Panc1 (cell line): Measurements from ENCODE around the gene SMIM22.

ENCODE experiments used
- CTCF ChIP-seq: fragments of 450-650 bp; IDR thresholded peaks from 2 replicates; pipeline ENCODE4 v1.5.1; 2017; ENCODE audit warnings: mild to moderate bottlenecking
- POLR2AphosphoS5 ChIP-seq: IDR thresholded peaks from 2 replicates; pipeline ENCODE4 v1.6.1; 2012; ENCODE audit warnings: mild to moderate bottlenecking, low read depth, low read length, moderate library complexity
- REST ChIP-seq, 2 experiments: IDR thresholded peaks; 2 replicates each; pipeline ENCODE4 v1.6.1; 2011 to 2012; ENCODE audit warnings: low read depth in 2 of 2, control low read depth in 1 of 2, low read length in 1 of 2, mild to moderate bottlenecking in 1 of 2, moderate library complexity in 1 of 2; ENCODE audit not compliant: insufficient read depth in 1 of 2
- SIN3A ChIP-seq: IDR thresholded peaks from 2 replicates; pipeline ENCODE4 v1.6.1; 2012; ENCODE audit warnings: low read depth, mild to moderate bottlenecking, low read length, moderate library complexity, borderline replicate concordance; ENCODE audit not compliant: insufficient read depth
- TCF7L2 ChIP-seq: IDR thresholded peaks from 2 replicates; pipeline ENCODE4 v1.6.1; 2011; ENCODE audit warnings: mild to moderate bottlenecking, low read depth, low read length, inconsistent platforms

GRCh38 chr16:4787068-4787467, 8.1 kb upstream of the SMIM22 start:
- no peak for TF ChIP-seq CTCF
- no peak for TF ChIP-seq SIN3A
- TF ChIP-seq POLR2AphosphoS5: no peak
- TF ChIP-seq TCF7L2: no peak
- no peak for TF ChIP-seq REST (IDR thresholded peaks at IDR 0.05; ENCODE audit: insufficient read depth in 1 of 2, low read depth in 2 of 2, low read length in 1 of 2)
